ENCODE results near the gene CLMP.

DNA sequence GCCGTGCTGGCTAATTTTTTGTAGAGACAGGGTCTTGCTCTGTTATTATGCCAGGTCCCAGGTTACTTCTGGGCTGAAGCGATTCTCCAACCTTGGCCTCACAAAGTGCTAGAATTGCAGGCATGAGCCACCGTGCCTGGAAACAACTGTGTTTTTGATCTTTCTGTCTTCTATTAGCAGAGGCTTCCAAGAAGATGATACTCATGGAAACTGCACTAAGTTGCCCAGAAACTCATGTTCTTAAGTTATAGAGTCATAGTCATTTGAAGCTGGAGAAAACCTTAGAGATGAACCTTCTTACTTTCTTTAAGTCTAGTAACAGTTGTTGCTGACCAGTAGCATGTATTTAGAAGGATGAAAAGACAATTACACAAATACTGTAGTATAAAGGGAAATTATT is 96.1 kb downstream of the CLMP start:
- TF ChIP-seq, protein P1, sequence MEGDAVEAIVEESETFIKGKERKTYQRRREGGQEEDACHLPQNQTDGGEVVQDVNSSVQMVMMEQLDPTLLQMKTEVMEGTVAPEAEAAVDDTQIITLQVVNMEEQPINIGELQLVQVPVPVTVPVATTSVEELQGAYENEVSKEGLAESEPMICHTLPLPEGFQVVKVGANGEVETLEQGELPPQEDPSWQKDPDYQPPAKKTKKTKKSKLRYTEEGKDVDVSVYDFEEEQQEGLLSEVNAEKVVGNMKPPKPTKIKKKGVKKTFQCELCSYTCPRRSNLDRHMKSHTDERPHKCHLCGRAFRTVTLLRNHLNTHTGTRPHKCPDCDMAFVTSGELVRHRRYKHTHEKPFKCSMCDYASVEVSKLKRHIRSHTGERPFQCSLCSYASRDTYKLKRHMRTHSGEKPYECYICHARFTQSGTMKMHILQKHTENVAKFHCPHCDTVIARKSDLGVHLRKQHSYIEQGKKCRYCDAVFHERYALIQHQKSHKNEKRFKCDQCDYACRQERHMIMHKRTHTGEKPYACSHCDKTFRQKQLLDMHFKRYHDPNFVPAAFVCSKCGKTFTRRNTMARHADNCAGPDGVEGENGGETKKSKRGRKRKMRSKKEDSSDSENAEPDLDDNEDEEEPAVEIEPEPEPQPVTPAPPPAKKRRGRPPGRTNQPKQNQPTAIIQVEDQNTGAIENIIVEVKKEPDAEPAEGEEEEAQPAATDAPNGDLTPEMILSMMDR (IDR thresholded peaks at IDR 0.05) = no peak
- TF ChIP-seq POLR2A (IDR thresholded peaks at IDR 0.05) (no peak), EP300 (IDR thresholded peaks at IDR 0.05) (no peak)

Data from ovary (tissue), 3 donors.